DMS53 treated with DMSO at 0.1 percent for 48 hours (cell line): Measurements from ENCODE around the gene LRP1-AS.

Source experiments
- DNase-seq: peaks from one replicate; lab custom pipeline; 2025; ENCODE audit not compliant: unreplicated experiment; lab: John Stamatoyannopoulos, UW

The LRP1-AS gene

DNA sequence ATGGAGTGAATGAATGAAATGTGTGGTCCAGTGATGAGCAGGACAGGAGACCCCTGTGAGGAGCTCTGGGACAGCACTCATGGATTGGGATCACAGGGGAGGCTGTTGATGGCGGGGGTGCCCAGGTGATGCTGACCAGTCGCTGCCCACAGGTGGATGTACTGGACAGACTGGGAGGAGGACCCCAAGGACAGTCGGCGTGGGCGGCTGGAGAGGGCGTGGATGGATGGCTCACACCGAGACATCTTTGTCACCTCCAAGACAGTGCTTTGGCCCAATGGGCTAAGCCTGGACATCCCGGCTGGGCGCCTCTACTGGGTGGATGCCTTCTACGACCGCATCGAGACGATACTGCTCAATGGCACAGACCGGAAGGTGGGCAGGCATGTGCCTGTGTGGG, 13.3 kb upstream of the LRP1-AS start:
- DNase-seq = no peak

DNA sequence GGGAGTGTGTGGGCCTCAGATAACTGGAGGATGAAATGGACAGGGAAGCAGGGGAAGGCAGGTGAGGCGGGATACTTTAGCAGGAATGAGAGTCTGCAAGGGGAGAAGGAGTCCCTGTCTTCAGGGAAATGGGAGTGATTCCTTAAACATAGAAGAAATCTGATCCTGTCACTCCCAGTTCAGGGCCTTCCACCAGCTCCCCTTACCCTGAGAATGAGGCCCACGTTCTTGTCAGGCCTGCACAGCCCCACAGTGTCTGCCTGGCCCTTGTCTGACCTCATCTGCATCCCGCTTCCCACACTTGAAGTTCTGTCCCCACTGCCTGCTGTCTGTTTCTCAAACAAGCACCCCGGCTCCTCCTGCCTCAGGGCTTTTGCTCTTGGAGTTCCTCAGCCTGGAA, 12.6 kb upstream of the LRP1-AS start:
- no peak for DNase-seq

DNA sequence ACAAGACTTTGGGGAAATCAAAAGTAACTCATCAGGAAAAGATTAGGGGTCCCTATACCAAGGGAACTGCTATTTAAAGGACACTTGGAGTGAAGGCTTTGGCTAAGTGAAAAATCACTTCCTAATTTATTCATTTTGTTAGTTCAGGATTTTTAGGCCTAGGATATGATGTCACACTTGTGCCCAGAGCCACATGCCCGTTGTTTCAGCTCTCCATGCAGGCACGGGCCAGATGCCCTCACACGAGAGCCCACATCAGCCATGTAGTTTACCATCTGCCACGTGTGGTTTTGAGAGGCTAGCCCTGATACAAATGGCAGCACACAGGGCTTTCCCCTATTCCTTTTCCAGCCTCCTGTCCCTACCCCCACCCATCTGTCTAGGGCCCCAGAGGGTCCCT, 11.9 kb upstream of the LRP1-AS start:
- DNase-seq = no peak

DNA sequence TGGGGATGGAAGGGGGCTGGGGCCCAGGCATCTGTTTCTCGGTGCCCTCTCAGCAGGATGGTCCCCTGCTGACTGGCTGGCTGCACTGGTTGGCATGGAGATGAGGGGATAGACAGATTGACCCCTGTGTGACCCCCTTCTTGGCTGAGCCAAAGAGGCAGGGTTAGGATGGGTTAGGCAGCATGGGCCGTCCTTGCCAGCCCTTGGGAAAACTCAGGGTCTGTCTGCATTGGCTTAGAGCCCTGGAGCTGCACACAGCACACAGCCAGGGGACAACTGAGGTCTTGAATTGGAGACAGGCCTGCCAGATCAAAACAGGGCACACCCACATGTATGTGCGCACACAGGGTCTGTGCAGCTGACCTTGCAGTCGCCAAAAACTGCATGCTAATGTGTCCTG, 11.2 kb upstream of the LRP1-AS start:
- no peak for DNase-seq

DNA sequence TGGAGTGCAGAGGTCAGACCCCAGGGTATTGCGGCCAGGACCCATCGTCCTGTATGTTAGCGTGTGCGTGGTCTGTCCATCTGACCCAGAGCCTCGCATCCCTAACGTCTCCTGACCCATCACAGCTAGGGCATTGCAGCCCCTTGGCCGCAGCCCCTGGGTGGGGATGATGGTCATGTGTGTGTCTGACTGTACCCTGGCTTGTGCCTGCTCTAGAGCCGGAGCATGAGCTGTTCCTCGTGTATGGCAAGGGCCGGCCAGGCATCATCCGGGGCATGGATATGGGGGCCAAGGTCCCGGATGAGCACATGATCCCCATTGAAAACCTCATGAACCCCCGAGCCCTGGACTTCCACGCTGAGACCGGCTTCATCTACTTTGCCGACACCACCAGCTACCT, 10.8 kb upstream of the LRP1-AS start:
- no peak for DNase-seq

DNA sequence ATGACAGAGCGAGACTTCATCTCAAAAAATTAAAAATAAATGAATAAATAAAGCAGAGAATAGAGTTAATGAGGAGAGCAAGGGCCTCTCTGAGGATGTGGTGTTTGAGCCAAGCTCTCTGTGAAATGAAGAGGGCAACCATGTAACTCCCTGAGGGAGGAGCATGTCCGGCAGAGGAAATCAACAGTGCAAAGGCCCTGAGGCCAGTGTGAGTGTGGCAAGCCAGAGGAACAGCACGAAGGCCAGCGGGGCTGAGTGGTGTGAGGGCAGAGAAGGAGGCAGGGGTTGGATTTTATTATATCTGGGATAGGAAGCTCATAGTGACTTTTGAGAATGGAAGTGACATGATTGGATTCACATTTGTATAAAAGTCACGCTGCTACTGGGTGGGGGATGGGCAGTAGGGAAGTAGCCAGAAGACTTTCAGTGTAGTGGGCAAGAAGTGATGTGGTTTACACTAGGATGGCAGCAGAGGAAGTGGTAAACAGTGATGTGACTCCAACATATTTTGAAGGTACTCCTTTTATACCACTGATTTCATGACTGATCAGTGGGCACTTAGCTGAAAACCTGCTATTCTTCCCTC, 10.3 kb upstream of the LRP1-AS start:
- DNase-seq = no peak

DNA sequence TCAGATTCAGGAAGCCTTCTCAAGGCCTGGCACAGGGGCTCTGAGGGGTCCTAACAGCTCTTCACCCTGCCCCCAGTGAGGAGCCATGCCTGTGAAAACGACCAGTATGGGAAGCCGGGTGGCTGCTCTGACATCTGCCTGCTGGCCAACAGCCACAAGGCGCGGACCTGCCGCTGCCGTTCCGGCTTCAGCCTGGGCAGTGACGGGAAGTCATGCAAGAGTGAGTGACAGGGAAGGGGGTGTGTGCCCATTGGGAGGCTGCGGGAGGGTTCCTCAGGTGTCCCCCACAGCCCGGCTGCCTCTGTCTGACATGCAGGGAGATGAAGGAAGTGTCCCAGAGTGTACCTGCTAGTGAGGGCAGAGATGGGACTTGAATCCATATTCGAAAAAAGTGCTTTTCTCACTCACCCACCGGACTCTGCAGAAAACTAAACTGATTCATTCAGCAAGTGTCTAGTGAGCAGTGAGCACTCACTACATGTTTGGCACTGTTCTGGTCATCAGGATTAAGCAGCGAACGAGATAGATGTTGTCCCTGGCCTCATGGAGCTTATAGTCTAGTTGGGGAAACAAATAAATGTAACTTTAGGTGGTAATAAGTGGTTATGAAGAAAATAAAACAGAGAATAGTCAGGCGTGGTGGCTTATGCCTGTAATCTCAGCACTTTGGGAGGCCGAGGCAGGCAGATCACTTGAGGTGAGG, 9.4 kb upstream of the LRP1-AS start:
- no peak for DNase-seq

DNA sequence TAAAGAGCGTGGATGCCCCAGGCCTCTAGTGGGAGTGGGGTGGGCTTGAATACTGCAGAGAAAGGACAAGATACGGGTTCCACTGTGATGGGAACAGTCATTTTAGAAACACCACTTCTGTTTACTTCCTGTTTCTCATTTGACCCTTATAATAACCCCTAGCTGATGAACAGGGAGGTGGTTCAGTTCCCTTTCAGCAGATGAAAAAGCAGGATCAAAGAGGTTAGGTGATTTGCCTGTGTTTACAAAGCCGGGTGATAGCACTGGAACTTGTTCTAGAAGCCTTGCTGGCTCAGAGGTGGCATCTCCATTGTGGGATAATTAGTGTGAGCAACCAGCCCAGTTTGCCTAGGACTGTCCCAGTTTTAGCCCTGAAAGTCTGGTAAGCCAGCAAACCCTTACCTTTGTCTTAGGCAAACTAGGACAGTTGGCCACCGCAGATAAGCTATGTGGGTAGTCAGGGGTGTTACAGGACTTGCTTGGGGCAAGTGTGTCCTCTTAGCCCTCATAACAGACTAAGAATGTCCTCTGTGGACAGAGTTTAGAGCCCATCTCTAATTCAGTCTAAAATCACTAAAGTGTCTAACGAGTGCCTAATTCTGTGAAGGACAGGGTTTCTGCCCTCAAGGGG, 7.5 kb upstream of the LRP1-AS start:
- no peak for DNase-seq

DNA sequence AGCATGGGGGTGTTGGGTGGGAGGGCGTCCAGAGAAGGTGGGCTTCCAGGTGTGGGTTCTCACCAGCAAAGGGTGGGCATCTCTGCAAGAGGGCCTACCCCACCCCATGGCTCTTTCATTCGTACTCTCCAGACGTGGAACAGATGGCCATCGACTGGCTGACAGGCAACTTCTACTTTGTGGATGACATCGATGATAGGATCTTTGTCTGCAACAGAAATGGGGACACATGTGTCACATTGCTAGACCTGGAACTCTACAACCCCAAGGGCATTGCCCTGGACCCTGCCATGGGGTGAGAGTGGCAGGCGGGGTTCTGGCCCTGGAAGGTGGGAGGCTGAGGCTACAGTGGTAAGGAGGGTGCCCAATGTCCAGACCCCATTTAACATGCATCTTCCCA, 6.7 kb upstream of the LRP1-AS start:
- no peak for DNase-seq

DNA sequence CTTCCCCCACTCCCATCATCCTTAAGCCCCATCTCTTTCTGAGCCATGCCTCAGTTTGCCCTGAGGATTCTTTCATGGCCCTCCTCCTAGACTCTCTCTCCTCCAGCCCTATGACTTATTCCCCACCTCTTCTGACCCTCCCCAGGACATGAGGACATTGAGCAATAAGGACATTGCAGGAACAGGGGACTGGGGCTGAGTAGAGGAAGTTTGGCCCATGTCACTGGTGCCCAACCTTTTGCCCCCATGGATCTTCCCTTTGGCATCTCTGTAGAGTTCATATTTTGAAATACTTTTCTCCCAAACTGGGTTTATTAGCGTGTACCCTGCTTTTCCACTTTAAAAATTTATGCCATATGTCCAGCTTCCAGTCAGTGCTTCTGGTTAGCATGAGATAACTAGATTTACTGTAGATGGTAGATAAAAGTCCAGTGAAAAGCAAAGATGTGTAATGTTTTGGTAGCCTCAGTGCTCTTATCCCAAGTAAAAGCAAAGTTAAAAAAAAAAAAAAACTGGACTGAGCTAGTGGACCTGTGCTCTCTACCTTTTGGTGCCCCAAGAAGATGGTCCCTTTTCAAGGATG, 6.1 kb upstream of the LRP1-AS start:
- DNase-seq = no peak

DNA sequence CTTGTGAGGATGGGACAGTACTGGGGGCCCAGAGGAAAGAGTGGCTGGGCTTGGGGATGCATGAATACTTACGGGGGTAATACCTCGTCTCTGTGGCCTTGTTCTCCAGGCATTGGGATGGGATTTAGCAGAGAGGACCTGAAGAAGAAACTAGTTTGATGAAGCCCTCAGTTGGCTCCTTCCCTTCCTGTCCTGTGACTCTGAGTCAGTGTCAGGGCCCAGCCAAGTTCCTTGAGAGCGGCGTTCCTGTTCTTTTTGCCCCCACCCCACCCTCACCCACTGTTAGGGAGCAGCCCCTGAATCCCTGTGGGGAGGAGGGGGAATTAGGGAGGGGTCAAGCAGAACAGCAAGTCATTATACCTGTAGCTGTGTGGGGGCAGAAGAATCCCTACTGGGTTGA, 5.2 kb upstream of the LRP1-AS start:
- no peak for DNase-seq

DNA sequence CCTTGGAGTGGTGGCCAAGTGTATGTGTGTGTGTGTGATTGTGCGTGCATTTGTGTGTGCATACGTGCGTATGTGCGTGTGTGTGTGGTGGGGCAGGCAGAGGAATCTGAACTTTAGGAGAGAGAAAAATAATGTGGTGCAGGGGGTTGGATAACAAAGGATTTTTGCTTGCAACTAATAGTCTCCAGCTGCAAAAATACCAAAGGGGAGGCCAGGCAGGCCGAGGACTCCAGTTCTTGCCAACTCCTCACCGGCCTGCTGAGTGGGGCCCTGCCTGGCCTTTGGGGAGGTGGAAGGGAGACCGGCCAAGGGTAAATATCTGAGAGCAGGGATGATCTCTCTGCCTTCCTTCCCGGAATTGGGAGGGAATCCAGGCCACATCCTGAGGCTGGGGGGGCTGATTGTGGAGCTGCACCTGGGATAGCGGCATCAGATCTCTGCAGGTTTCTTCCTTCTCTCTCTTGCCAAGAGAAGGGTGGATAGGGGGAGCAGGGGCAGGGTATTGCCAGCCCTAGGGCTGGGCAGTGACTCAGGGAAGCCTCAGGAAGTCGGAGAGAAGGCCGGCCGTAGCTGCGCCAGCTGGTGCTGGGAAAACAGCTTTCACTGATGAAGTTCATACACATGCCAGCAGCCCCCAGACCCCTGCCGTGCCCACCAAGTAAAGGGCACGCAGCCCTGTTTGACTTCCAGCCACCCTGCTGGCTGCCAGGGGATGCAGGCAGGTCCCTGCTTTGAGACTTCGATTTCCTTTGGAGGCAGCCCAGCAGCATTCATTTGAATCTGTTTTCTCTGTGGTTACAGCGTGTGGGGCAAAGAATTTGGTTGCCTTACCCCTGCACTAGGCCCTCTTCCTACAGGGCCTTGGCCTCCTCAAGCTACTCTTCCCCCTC, 4.6 kb upstream of the LRP1-AS start:
- no peak for DNase-seq

DNA sequence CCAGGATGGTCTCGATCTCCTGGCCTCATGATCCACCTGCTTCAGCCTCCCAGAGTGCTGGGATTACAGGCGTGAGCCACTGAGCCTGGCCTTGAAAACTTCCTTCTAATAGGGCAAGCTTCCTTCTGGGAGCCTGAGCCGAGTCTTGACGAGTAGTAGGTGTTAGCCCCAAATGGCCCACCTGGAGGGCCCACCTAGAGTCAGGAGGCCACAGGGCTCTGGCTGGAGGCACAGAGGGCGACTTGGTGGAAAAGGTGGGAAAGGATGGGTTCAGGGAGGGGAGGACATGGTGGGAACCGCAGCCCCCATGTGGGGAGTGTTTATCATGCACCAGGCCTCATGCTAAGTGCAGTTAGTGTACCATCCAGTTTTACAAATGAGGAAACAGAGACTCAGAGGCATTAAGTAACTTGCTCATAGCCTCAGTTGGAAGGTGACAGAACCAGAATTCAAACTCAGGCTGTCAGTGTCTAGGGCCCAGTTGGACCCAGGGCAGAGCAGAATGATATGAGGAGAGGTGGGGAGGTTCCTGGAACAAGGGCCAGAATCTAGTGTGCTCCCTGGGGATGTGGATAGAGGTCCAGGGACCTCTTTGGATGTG, 3.1 kb upstream of the LRP1-AS start:
- DNase-seq = no peak

DNA sequence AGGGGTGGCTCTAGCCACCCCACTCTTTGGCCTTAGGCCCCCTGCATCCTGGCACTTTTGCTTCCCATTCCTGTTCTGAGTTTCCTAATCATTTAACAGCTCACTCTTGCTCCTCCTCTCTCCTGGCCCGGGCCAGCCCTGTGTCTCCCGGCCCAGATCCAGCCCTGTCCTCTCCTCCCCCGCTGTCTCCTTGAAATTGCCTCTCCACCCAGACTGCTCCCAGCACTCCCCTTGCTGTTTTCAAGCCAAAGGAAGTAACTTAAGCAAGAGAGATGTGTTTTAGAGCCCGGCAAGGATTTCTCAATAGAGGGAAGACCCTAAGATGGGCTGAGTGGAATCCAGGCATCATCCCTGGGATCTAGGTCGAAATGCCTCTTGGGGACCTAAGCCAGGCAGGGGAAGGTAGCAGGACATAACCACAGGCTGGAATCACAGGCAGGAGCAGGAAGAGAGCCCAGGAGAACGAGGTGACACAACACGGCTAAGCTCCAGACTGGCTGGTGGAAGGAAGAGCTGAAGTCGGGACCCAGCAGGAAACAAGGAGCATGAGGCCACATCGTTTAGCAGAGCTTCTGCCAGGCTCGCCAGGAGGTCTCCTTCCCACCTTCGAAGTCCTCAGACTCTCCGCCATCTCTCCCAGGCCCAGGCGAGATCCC, 2.0 kb upstream of the LRP1-AS start:
- no peak for DNase-seq

DNA sequence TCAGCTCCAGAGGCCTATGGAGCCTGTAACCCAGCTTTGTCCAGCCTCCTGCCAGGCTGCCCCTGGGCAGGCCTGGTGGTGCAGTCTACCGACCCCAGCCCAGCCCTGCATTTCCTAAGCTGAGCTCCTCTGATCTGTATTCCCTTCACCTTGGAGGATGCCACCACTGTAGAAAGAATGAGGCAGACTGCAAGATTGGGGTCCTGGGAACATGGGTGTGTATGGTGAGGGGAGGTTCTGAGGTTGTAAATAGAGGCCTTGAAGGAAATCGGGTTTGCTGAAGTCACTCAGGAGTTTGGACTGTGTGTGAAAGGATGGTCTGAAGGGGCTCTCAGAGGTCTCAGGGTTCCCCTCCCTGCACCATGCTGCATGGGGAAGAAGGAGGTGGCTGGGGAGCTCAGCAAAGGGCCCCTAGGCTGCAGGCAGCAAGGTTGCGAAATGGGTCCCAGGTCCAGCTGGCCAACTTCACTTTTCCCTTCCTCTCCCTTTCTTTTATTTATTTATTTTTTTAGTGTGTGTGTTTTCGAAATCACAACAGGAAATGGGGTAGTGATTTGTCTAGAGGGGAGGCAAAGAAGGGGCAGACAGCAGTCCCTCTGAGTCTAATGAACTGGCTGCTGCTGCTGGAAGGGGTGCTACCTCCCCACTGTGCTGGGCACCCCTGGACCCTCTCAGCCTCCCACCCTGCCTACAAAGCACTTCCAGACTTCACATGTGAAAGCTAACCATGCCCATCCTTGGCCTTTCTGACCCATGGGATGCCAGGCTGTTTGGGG, 1.2 kb upstream of the LRP1-AS start:
- DNase-seq = no peak

DNA sequence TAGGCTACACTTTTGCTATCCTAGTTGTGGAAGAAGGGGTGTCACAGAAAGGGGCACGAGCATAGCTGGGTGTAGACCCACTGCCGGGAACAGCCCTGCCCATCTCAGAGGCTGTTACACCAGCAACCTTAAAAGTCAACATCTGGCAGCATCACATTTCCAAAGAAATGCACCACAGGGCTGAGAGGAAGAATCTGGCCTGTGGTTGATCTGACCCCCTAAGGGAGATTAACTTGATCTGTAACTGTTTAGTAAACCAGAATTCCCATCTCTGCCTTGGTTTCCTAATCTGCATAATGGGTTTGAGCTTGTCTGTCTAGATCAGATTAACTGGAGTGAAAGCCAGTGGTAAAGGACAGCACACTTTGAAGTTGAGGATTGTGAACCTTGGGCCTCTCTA, 1.3 kb downstream of the LRP1-AS start:
- no peak for DNase-seq

DNA sequence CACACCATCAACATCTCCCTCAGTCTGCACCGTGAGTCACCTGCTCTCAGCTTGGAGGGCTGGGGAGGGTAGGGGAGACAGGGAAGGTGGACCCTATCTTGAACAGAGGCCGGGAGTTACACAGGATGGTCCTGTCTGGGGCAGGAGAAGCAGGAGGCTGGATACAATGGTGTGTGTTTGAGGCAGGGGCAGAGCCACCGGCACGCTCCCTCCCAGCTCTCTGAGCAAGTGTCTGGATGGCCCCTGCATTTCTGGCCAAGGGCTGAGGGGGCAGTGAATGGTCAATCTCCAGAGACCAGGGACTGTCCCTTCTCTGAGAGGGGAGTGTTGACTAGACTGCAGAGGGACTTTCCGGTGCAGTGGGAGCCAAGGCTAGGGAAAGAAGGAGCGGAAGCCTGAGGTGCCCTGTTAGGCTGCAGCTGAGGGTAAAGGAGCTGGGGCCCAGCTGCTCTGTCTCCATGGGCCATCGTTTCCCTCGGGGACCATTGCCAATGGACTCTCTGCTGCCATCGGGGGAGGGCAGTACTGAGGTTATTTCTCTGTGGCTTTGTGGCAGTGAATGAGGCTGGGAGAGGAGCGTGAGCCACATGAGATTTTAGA, 1.9 kb downstream of the LRP1-AS start:
- DNase-seq = no peak

DNA sequence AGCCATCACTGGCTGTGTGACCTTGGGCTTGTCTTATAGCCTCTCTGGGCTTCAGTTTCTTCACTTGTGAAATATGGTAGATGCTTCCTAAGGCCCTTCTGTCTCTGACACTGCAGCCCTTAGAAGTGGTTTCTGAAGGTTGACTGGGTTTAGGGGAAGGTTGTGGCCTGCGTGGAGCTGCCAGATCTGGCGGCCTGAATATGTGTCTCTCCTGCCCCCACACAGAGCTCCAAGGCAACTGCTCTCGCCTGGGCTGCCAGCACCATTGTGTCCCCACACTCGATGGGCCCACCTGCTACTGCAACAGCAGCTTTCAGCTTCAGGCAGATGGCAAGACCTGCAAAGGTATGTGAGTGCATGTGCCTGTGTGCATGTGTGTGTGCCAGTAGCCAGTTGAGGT, 4.0 kb downstream of the LRP1-AS start:
- DNase-seq = no peak

DNA sequence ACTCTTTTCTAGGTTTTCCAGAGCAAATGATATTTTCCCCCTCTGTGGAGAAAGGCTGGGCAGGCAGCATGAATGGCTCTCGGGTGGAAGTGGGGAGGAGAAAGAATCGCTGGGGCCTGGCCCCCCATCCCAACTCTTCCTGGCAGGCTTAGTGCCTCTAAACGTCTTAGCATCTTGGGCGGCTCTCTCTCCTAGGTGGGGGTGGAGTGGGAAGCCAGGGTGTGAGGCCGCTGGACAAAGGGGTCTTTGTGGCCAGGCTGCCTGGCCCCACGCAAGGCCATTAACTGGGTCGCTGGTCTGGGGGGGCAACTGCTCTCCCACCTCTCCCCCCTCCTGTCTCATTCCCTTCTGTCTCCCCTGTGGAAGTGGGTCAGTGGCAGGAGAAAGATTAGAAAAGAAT, 4.7 kb downstream of the LRP1-AS start:
- DNase-seq = no peak
